ENCODE measurements around the gene TUBA8. TPM values are rescaled to one million over a fixed set of nuclear protein-coding genes. Genes with fewer than 3 reads are reported as not detected.

The TUBA8 gene
- total RNA-seq, 2 donors from 2014 or later = 1.3 to 2.9 TPM

GRCh38 chr22:18145676-18146388 is 35.2 kb downstream of the TUBA8 start:
- 88% methylated on average over 23 of the region's 23 CpGs for WGBS
- Histone ChIP-seq H3K27me3 (replicated peaks; ENCODE audit: insufficient read depth) (no peaks in the 10 kb centered on the region), H3K27ac (no peak overlapping the region), H3K4me1 (replicated peaks) (no peaks in the 10 kb centered on the region), H3K36me3 (no peaks in the 10 kb centered on the region), H3K4me3 (no peak overlapping the region), H3K9me3 (no peaks in the 10 kb centered on the region)
- no peak for DNase-seq (ENCODE audit: low spot score)
- intact Hi-C loops (cut with DNase I) = no loop called here
- TF ChIP-seq POLR2A (IDR thresholded peaks at IDR 0.05) (no peak), POLR2AphosphoS5 (IDR thresholded peaks at IDR 0.05) (no peak), CTCF (IDR thresholded peaks at IDR 0.05) (no peak)

GRCh38 chr22:18146389-18146753 is 35.8 kb downstream of the TUBA8 start:
- TF ChIP-seq CTCF (IDR thresholded peaks at IDR 0.05) (no peak), POLR2A (IDR thresholded peaks at IDR 0.05) (no peak), POLR2AphosphoS5 (IDR thresholded peaks at IDR 0.05) (no peak)
- WGBS = 87% methylated on average over 3 of the region's 3 CpGs
- intact Hi-C loops (cut with DNase I) = no loop called here
- no peak for DNase-seq (ENCODE audit: low spot score)
- Histone ChIP-seq H3K4me3 (no peak overlapping the region), H3K9me3 (no peaks in the 10 kb centered on the region), H3K27ac (no peak overlapping the region), H3K27me3 (replicated peaks; ENCODE audit: insufficient read depth) (no peaks in the 10 kb centered on the region), H3K36me3 (no peaks in the 10 kb centered on the region), H3K4me1 (replicated peaks) (no peaks in the 10 kb centered on the region)

GRCh38 chr22:18147791-18148190 is 37.2 kb downstream of the TUBA8 start:
- intact Hi-C loops (cut with DNase I) = no loop called here
- 93% methylated on average over 5 of the region's 5 CpGs for WGBS
- Histone ChIP-seq H3K27me3 (replicated peaks; ENCODE audit: insufficient read depth) (no peaks in the 10 kb centered on the region), H3K4me3 (no peak overlapping the region), H3K4me1 (replicated peaks) (no peaks in the 10 kb centered on the region), H3K36me3 (no peaks in the 10 kb centered on the region), H3K9me3 (no peaks in the 10 kb centered on the region), H3K27ac (no peak overlapping the region)
- TF ChIP-seq POLR2AphosphoS5 (IDR thresholded peaks at IDR 0.05) (no peak), POLR2A (IDR thresholded peaks at IDR 0.05) (no peak), CTCF (IDR thresholded peaks at IDR 0.05) (no peak)
- no peak for DNase-seq (ENCODE audit: low spot score)

- Histone ChIP-seq H3K4me3 (no peak overlapping the region), H3K27me3 (replicated peaks; ENCODE audit: insufficient read depth) (no peaks in the 10 kb centered on the region), H3K9me3 (no peaks in the 10 kb centered on the region), H3K27ac (no peak overlapping the region), H3K4me1 (replicated peaks) (no peaks in the 10 kb centered on the region), H3K36me3 (no peaks in the 10 kb centered on the region)
- TF ChIP-seq CTCF (IDR thresholded peaks at IDR 0.05) (no peak), POLR2A (IDR thresholded peaks at IDR 0.05) (no peak), POLR2AphosphoS5 (IDR thresholded peaks at IDR 0.05) (no peak)
- no peak for DNase-seq (ENCODE audit: low spot score)
- intact Hi-C loops (cut with DNase I) = no loop called here
- 90% methylated on average over 17 of the region's 17 CpGs for WGBS
These were observed 37.8 kb downstream of the TUBA8 start for GRCh38 chr22:18148293-18148965.

- intact Hi-C loops (cut with DNase I) = no loop called here
- TF ChIP-seq POLR2AphosphoS5 (IDR thresholded peaks at IDR 0.05) (no peak), POLR2A (IDR thresholded peaks at IDR 0.05) (no peak), CTCF (IDR thresholded peaks at IDR 0.05) (no peak)
- no peak for DNase-seq (ENCODE audit: low spot score)
- H3K27ac ChIP-seq = no peak overlapping the region
- no peaks in the 10 kb centered on the region for H3K9me3 ChIP-seq
- 91% methylated on average over 8 of the region's 8 CpGs for WGBS
- H3K27me3 ChIP-seq (replicated peaks; ENCODE audit: insufficient read depth) = no peaks in the 10 kb centered on the region
- H3K4me3 ChIP-seq = no peak overlapping the region
- H3K36me3 ChIP-seq = no peaks in the 10 kb centered on the region
- no peaks in the 10 kb centered on the region for H3K4me1 ChIP-seq (replicated peaks)
These were observed 41.9 kb downstream of the TUBA8 start for GRCh38 chr22:18152519-18152918.
